Heart left ventricle (tissue), 16 donors: ENCODE measurements around the gene RHOBTB1. TPM values are rescaled to one million over a fixed set of nuclear protein-coding genes. Genes with fewer than 3 reads are reported as not detected.

Experiments used
- ATAC-seq, 4 donors: fragments of 200-7000 bp; cut with Tn5 transposase; one replicate each; pipeline ENCODE4 v1.9.1; 2020 to 2022; ENCODE audit warnings: moderate library complexity in 4 of 4, mild to moderate bottlenecking in 3 of 4, moderate number of reproducible peaks in 1 of 4
- DNase-seq, 5 donors: peaks; one replicate each; pipeline ENCODE4 v3.0.0-alpha.2; 2020
- H3K27ac ChIP-seq, 12 donors: fragments of 200-600 bp; sonication (generic) in 4 of 12; one replicate each; pipeline versions ENCODE4 v1.5.0 to v1.8.0; 2016 to 2022; ENCODE audit warnings: mild to moderate bottlenecking in 2 of 12
- H3K27me3 ChIP-seq, 9 donors: fragments of 200-600 bp; sonication (generic) in 2 of 9; one replicate each; pipeline versions ENCODE4 v1.5.1 to v1.8.0; 2016 to 2022; ENCODE audit warnings: mild to moderate bottlenecking in 3 of 9
- H3K36me3 ChIP-seq, 9 donors: fragments of 200-600 bp; sonication (generic) in 2 of 9; one replicate each; pipeline versions ENCODE4 v1.5.0 to v1.8.0; 2018 to 2022; ENCODE audit warnings: mild to moderate bottlenecking in 2 of 9
- H3K4me1 ChIP-seq, 12 donors: fragments of 200-600 bp; sonication (generic) in 4 of 12; one replicate each; pipeline versions ENCODE4 v1.5.0 to v1.8.0; 2016 to 2022; ENCODE audit warnings: mild to moderate bottlenecking in 3 of 12
- H3K4me3 ChIP-seq, 12 donors: fragments of 200-600 bp; sonication (generic) in 4 of 12; one replicate each; pipeline versions ENCODE4 v1.5.0 to v1.8.0; 2017 to 2022; ENCODE audit warnings: mild to moderate bottlenecking in 9 of 12, moderate library complexity in 4 of 12
- H3K9me3 ChIP-seq, 12 donors: fragments of 200-600 bp; sonication (generic) in 4 of 12; one replicate each; pipeline versions ENCODE4 v1.5.0 to v1.8.0; 2016 to 2022; ENCODE audit warnings: mild to moderate bottlenecking in 1 of 12
- POLR2A ChIP-seq, 2 donors: fragments of 450-650 bp; IDR thresholded peaks; one replicate each; pipeline ENCODE4 v1.6.1; 2017; ENCODE audit warnings: antibody characterized with exemption in 2 of 2, mild to moderate bottlenecking in 2 of 2, moderate library complexity in 2 of 2
- WGBS, 4 donors: extraction: QIAGEN DNeasy Blood & Tissue Kit in 2 of 4; methylation state at CpG; one replicate each; pipeline versions ENCODE4 v1.1.5 to v1.1.7; 2013 to 2018; 5-methylcytosine and 5-hydroxymethylcytosine counted together
- intact Hi-C, 10 donors: fragments of 100-400 bp; cut with DNase I; formaldehyde crosslinking; loops; one replicate each; pipeline versions ENCODE4 v1.11.1 to v1.14.2; 2022
- polyA plus RNA-seq, 2 donors: library from polyadenylated mRNA; stranded (reverse); fragments of 200-250 nt; gene quantifications; one replicate each; pipeline ENCODE4 v1.2.3, GENCODE V29; 2013
- total RNA-seq, 9 donors: library from RNA; depleted of rRNA in 2 of 9; stranded (reverse); fragments of >200 nt in 2 of 9; fragmentation: NEBNext Ultra II Directional in 3 of 9; extraction: Animal tissue kit (Norgen Biotek cat#: 25700) in 3 of 9; gene quantifications; one replicate each; pipeline versions ENCODE4 v1.1.0 to v1.2.4, GENCODE V29; 2016 to 2023
- TF ChIP-seq, protein P1 (sequence below), 12 donors: fragments of 200-600 bp; sonication (generic) in 4 of 12; IDR thresholded peaks; one replicate each; pipeline versions ENCODE4 v1.5.0 to v1.8.0; 2018 to 2022; ENCODE audit warnings: antibody characterized with exemption in 12 of 12, mild to moderate bottlenecking in 5 of 12
- donor health status: ischemic (EF 13 %, LVEDD 7.1; RV severe dilation, severe dysfunction).
- donor health status: healthy with polysubstance abuse.
- donor health status: DM: no; HTN: yes; CAD: no.
- donor health status: DM: no; HTN: no; CAD: no.
- donor health status: ischemic (EF 25% LVEDD 6.9; RV normal size, moderate dysfunction).
- donor health status: ischemic (EF 25% LVEDD 5.7; RV mildly dilated, moderate dysfunction).
- donor health status: healthy.
- donor health status: DM: yes; HTN: yes; CAD: no.
- donor health status: ischemic (EF 35%, LVEDD 5.7; RV mildly dilated, moderate dysfunction).
- donor health status: nonischemic (EF 11% LVEDD 7.7; RV severe dilation, severe dysfunction).
- donor health status: DM: yes; HTN: yes; CAD: no.
- donor health status: PGD.
- donor health status: ischemic (EF 29% LVEDD 5.4; RV normal size, mild dysfunction).
- donor health status: nonischemic (EF 23%, LVEDD 6.1; RV moderate dilation, normal function).

Gene RHOBTB1
- total and polyA plus RNA-seq, 11 donors: 6.4 to 41.3 (median 14.9) TPM

DNA sequence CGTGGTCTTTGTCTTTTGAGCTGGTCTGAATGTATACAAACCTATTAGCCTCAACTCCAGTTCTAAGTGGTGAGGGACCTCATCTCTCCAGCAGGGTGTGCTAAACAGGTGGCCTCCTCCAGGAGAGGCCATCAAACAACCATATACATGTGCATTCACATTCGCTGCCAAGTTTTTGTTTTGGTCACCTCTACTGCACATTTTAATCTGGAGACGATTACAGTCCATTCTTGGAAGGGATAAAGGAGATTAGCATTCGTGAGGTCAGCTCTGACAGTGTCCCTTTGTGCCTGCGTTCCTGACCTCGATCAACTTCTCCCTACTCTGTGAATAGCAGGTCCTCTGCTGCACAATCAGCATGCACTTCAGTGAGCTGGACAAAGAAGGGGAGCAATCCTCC lies 60.8 kb downstream of the RHOBTB1 start:
- Histone ChIP-seq H3K27ac (peak overlapping the region in 8 of 12 donors; percentile 6 to 65 (median 48)), H3K27me3 (no peaks in the 10 kb centered on the region), H3K4me3 (no peak overlapping the region), H3K4me1 (peaks cover 0 to 19% (median 8%) of the 10 kb centered on the region in 12 donors), H3K9me3 (no peaks in the 10 kb centered on the region), H3K36me3 (peaks cover 0 to 87% (median 35%) of the 10 kb centered on the region in 9 donors)
- WGBS, 4 donors: 38 to 55% (median 45%) methylated on average over 6 of the region's 6 CpGs
- no peak for TF ChIP-seq POLR2A (IDR thresholded peaks at IDR 0.05)
- TF ChIP-seq, protein P1, sequence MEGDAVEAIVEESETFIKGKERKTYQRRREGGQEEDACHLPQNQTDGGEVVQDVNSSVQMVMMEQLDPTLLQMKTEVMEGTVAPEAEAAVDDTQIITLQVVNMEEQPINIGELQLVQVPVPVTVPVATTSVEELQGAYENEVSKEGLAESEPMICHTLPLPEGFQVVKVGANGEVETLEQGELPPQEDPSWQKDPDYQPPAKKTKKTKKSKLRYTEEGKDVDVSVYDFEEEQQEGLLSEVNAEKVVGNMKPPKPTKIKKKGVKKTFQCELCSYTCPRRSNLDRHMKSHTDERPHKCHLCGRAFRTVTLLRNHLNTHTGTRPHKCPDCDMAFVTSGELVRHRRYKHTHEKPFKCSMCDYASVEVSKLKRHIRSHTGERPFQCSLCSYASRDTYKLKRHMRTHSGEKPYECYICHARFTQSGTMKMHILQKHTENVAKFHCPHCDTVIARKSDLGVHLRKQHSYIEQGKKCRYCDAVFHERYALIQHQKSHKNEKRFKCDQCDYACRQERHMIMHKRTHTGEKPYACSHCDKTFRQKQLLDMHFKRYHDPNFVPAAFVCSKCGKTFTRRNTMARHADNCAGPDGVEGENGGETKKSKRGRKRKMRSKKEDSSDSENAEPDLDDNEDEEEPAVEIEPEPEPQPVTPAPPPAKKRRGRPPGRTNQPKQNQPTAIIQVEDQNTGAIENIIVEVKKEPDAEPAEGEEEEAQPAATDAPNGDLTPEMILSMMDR (IDR thresholded peaks at IDR 0.05): peak; percentile 16 to 75 (median 54)
- DNase-seq (peak in 3 of 5 donors; percentile 37 to 55 (median 44)), ATAC-seq (peak; percentile 88 to 95 (median 92))
- intact Hi-C loops: loop anchor here in 7 of 10 donors (2.0 to 10.0 kb wide), 5 partner anchors 62 to 82 kb away; partner anchors contain the start of gene RHOBTB1 (in 1 of the 7)

DNA sequence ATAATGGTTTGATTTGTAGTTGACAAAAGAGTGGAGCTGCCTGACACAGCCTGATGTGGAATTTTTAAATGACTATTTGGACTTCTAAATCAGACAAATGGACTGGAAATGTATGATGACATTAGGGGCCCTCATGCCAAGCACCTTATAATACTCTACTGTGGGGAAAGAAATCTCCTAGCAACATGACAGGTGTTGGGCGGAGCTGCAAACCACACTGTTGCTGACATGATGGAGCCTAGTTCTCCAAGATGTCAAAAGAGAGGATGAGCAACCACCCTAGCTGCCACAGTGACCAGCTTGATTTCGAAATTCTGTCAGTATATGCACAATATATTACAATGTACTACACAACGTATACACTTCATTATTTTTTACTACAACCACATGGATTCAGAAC lies 65.8 kb downstream of the RHOBTB1 start:
- Histone ChIP-seq H3K4me1 (peaks cover 0 to 12% (median 3%) of the 10 kb centered on the region in 12 donors), H3K4me3 (no peak overlapping the region), H3K27ac (no peak overlapping the region), H3K27me3 (no peaks in the 10 kb centered on the region), H3K9me3 (no peaks in the 10 kb centered on the region), H3K36me3 (peaks cover 0 to 81% (median 29%) of the 10 kb centered on the region in 9 donors)
- intact Hi-C loops: loop anchor here in 1 of 10 donors (5.0 kb wide), 1 partner anchor 69 kb away; no protein-coding TSS in a partner anchor
- WGBS, 4 donors: 89 to 94% (median 91%) methylated on average over 3 of the region's 3 CpGs
- TF ChIP-seq, protein P1 (IDR thresholded peaks at IDR 0.05): no peak
- TF ChIP-seq POLR2A (IDR thresholded peaks at IDR 0.05): no peak
- DNase-seq: no peak
- ATAC-seq: no peak

DNA sequence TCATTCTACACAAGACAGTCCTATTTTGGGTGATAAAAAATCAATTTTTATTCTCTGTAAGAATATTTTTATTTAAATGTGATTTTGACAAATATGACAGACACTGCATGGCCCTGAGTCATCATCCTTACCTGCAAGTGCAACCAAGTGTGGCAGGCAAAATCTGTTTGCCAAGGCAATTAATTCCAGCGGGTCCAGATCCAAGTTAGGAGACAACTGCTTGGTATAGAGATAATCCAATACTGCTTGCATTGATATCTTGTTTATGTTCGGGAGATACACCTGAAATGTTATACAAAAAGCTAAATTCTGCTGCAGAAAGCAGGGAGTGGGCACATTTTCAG lies 66.2 kb downstream of the RHOBTB1 start:
- no peaks in the 10 kb centered on the region for H3K9me3 ChIP-seq
- H3K27ac ChIP-seq: no peak overlapping the region
- DNase-seq: no peak
- H3K36me3 ChIP-seq: peaks cover 0 to 81% (median 33%) of the 10 kb centered on the region in 9 donors
- TF ChIP-seq POLR2A (IDR thresholded peaks at IDR 0.05): no peak
- TF ChIP-seq, protein P1 (IDR thresholded peaks at IDR 0.05): no peak
- no peaks in the 10 kb centered on the region for H3K27me3 ChIP-seq
- H3K4me1 ChIP-seq: peaks cover 0 to 12% (median under 1%) of the 10 kb centered on the region in 12 donors
- no peak for ATAC-seq
- no peak overlapping the region for H3K4me3 ChIP-seq
- 93 to 100% (median 97%) methylated on average over 2 of the region's 2 CpGs for WGBS, 4 donors
- intact Hi-C loops: loop anchor here in 1 of 10 donors (5.0 kb wide), 1 partner anchor 70 kb away; no protein-coding TSS in a partner anchor

DNA sequence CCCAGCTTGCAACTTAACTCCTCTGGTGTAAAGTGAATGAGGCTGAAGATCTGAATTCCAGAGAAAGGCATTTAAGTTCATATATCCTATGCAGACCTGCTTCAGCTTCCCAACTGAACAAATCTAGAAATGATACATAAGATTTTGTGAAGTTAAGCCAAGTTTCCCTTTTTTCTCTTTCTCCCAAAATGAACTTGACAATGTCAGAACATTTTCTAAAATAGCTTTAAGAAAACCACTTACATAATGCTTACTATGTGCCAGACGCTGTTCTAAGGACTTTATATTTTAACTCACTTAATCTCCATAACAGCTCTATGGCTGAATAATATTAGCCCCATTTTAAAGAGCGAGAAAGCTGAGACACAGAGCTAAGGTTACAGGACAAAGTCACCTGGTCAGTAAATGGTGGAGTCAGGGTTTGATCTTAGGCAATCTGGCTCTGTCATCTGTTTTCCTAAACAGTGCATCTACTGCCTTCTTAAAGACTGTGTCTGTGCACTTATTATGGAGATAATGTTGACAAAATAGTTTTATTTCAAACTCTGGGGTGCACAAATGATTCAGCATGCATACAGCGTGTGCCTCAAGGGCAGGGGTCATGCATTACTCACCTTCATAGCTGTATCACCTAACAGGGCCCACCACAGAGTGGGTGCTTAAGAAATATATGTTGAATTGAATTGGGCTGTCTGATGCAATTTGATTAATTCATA lies 66.8 kb downstream of the RHOBTB1 start:
- Histone ChIP-seq H3K27me3 (no peaks in the 10 kb centered on the region), H3K4me1 (peaks cover 0 to 12% (median 0%) of the 10 kb centered on the region in 12 donors), H3K36me3 (peaks cover 0 to 81% (median 38%) of the 10 kb centered on the region in 9 donors), H3K9me3 (no peaks in the 10 kb centered on the region), H3K4me3 (no peak overlapping the region), H3K27ac (no peak overlapping the region)
- no peak for TF ChIP-seq POLR2A (IDR thresholded peaks at IDR 0.05)
- TF ChIP-seq, protein P1 (IDR thresholded peaks at IDR 0.05): no peak
- DNase-seq (no peak), ATAC-seq (no peak)
- intact Hi-C loops: loop anchor here in 1 of 10 donors (5.0 kb wide), 1 partner anchor 70 kb away; no protein-coding TSS in a partner anchor
- WGBS, 4 donors: 81 to 86% (median 82%) methylated on average over 3 of the region's 3 CpGs
